D721Med (cell line): ENCODE results near the gene PTPRM.

Experiments
- DNase-seq: peaks from one replicate; pipeline ENCODE4 v3.0.0; 2011; ENCODE audit warnings: low spot score; ENCODE audit not compliant: insufficient read length
- FAIRE-seq: peaks from 2 replicates; lab custom pipeline; 2011; peaks lifted over from hg19 to GRCh38; lab: Jason Lieb, UNC
- TF ChIP-seq, protein P1 (sequence below): IDR thresholded peaks from 2 replicates; pipeline ENCODE4 v1.5.1; 2012; ENCODE audit warnings: mild to moderate bottlenecking, control low read depth; ENCODE audit not compliant: insufficient read depth; ENCODE audit errors: missing control alignments

Gene PTPRM

DNA sequence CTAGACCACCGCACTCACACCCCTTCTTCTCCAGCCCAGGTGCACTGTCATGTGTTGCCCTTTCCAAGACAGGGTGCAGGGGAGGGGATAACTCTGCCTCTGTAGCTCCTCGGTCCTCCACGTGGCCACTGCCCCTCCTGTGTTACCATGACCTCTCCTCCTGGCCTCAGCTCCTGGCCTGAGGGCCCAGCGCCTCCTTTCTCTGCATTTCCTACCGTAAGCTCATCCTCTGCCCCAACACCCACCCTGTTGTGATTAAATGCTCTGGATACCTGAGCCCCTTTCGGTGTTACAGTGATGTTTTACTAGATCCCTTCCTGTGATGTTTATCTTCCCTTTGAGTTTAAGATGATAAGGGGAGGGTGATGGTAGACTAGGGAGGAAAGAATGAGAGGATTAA, 242.3 kb downstream of the PTPRM start:
- FAIRE-seq: no peak

DNA sequence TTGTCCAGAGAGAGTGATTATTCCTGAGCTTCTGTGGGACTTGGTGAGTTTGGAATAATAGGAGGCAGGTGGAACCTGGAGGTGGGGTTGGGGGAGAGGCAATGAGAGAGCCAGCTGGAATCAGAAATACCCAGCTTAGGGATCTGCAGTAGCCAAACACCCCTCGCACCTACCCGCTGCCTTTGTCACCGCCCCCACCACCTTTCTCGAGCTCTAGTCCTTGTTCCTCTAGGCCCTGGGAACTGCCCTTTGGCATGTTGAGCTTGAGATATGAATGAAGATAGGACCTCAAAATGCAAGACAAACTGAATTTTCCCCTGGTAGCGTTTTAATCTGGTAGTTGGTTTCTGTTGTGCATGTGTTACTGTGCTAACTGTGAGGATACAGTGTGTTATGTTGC, 242.9 kb downstream of the PTPRM start:
- FAIRE-seq (no peak), DNase-seq (no peak)
- TF ChIP-seq, protein P1, sequence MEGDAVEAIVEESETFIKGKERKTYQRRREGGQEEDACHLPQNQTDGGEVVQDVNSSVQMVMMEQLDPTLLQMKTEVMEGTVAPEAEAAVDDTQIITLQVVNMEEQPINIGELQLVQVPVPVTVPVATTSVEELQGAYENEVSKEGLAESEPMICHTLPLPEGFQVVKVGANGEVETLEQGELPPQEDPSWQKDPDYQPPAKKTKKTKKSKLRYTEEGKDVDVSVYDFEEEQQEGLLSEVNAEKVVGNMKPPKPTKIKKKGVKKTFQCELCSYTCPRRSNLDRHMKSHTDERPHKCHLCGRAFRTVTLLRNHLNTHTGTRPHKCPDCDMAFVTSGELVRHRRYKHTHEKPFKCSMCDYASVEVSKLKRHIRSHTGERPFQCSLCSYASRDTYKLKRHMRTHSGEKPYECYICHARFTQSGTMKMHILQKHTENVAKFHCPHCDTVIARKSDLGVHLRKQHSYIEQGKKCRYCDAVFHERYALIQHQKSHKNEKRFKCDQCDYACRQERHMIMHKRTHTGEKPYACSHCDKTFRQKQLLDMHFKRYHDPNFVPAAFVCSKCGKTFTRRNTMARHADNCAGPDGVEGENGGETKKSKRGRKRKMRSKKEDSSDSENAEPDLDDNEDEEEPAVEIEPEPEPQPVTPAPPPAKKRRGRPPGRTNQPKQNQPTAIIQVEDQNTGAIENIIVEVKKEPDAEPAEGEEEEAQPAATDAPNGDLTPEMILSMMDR: no peak

More for the DNA sequence above, 242.3 kb downstream of the PTPRM start:
- no peak for DNase-seq
- TF ChIP-seq, protein P1: no peak

DNA sequence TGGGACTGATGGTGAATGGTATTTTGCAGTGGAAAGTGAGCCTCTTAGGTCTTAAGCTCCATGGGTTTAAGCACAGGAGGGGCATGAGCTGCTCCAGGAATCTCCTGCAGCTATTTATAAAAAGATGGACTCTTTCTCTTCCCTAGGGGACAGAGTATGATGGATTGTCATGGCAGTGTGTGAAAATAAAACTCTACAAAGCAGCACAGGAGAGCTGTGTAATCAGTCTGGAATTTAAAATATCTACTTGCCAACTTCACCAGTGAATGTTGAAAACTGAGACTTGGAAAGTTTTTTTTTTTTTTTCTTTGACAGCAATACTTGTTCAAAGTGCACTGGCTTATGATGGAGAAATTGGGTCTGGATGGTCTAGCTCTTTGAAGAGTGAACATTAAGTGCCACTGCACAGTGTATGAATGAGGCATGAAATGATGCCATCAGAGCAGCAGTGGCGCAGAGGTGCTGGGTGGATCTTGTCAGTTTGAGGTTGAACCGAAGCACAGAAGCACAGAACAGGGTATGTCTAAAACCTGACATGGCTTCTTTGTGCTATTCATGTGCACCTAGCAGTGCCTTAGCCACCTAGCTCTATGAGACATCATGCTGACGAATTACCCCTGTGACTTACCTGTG, 245.4 kb downstream of the PTPRM start:
- TF ChIP-seq, protein P1: no peak
- FAIRE-seq (no peak), DNase-seq (no peak)

DNA sequence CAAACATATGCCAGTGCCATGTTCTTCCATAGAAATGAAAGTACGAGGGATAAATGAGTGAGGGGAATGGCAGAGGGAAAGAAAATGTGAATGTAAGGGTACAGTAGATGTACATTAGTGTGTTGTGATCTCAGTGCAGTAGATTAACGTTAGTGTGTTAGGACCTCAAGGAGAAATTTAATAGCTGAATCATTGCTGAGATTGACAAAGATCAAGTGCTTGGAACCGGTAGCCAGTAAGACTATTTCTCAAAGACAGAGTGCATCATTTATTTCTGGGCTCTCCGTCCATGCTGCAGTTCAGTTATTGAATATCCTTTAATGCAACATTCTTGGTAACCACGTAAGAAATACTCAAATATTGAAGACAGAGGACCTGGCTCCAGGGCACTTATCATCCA, 246.0 kb downstream of the PTPRM start:
- TF ChIP-seq, protein P1: no peak
- FAIRE-seq (no peak), DNase-seq (no peak)

DNA sequence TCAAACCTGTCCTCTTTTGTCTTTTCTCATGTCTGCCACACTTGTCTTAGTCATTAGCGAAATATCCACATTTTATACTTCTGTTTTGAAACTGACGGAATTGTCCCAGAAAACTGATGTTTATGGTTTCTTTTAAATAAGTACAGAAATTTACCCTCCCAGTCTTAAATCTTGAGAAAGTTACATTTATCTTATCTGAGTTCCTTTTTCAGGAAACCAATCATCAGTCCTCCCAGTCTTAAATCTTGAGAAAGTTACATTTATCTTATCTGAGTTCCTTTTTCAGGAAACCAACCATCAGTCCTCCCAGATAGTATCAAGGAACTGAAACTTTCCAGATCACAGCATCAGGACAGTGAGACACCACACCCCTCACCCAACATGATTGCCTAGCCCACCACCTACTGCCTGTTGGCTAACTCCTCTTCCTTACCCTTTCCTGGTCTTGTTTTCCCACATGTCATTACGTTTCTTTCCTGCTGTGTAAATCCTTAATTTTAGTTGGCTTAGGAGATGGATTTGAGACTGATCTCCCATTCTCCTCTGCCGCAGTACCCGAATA, 247.7 kb downstream of the PTPRM start:
- no peak for FAIRE-seq

DNA sequence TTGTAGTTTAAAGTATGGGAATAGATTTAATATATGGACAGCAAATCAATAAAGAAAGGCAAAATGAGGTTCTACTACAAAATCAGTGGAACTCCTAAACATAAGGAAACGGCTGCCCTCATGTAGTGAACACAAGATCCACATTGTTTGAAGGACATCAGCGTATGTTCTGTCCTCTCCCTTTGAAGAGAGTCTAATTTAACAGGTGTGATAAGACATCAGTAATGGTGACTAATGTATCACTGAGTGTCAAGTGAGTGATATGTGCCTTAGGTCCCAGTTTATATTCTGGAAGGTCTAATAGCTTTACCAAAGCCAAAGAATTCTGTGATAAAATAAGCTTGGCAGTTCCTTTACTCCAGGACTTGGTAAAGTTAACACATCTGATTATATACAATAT, 248.7 kb downstream of the PTPRM start:
- no peak for DNase-seq
- FAIRE-seq: no peak
- TF ChIP-seq, protein P1: no peak

More for the DNA sequence above, 247.7 kb downstream of the PTPRM start:
- TF ChIP-seq, protein P1: no peak
- DNase-seq: no peak

DNA sequence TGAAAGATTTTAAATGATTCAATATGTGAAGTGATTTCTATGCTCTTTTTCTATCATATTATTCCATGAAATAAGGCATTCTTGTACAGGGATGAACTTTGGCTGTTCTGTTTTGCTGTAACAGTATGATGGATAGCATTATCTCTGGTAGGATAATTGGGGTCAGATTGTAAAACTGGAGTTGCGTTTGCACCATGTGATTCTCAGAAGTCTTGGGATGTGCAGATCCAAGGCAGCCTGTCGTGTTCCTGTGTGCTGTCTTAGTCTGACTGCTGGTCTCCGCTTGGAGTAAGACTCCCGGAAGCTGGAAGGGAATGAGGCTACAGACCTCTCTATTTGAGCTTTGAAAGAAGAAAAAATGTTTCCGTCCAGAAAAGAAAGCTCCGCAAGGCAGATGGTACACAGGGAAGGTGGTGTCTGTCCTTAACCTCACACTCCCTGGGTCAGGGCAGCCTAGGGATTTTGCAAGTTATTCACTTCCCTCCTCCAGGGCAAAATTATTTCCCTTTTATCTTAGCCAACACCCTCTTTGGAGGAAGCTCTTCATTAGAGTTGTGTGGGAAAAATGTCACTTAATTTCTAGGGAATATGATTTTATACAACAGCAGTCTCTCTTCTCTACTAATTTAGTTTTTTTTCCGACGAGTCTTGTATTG, 250.6 kb downstream of the PTPRM start:
- DNase-seq: no peak
- peak; percentile 32 for FAIRE-seq
- TF ChIP-seq, protein P1: no peak
